Measurements from ENCODE around the gene STXBP6. TPM values are rescaled to one million over a fixed set of nuclear protein-coding genes. Genes with fewer than 3 reads are reported as not detected.

Gene STXBP6
- total and polyA plus RNA-seq, 10 of the 15 experiments (the other 5 are each of a cell fraction or from before 2014, with no cell fraction given) = 1.2 to 47.3 (median 1.9) TPM

DNA sequence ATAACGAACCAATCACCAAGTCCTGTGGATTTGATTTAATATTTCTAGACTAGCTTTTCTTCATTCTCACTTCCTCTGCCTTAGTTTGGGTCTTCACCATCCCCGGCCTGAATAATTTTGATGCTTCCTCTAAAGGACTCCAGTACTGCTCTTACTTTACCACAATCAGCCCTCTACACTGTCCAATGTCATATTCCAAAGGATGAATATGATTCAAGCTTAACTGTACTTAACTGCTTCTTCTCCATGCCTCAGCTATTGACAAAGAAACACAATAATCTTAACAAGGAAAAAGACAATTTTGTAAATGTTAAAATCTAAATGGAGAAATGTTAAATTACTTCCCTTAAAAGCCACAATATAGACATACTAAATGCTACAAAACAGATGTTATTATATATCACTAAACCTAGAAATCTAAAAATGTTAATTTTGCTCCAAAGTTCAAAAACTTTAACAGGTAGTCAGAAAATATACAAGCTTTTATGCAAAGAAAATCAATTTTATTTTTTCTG is 70.2 kb downstream of the STXBP6 start (continued):
- no peak for TF ChIP-seq ETV6 (conservative IDR thresholded peaks at IDR 0.05 in 1 of 2, IDR thresholded peaks at IDR 0.05 in 1 of 2; ENCODE audit: borderline replicate concordance in 1 of 2, low read depth in 1 of 2)
- TF ChIP-seq MYB (IDR thresholded peaks at IDR 0.05; ENCODE audit: borderline replicate concordance, low read depth, low read length) = no peak
- TF ChIP-seq POLR2AphosphoS5 (IDR thresholded peaks at IDR 0.05; ENCODE audit: low read length) = no peak
- peak; percentile 79 for TF ChIP-seq SPI1 (IDR thresholded peaks at IDR 0.05; ENCODE audit: borderline replicate concordance, insufficient read depth, low read depth, low read length)
- 0 out of 2 replicates have a peak, but pooled peaks have one; percentile 31 for TF ChIP-seq GATAD2B (conservative IDR thresholded peaks at IDR 0.05; ENCODE audit: low read depth)
- TF ChIP-seq, protein P1, sequence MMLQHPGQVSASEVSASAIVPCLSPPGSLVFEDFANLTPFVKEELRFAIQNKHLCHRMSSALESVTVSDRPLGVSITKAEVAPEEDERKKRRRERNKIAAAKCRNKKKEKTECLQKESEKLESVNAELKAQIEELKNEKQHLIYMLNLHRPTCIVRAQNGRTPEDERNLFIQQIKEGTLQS (IDR thresholded peaks at IDR 0.05; ENCODE audit: borderline replicate concordance, extremely low read depth, low read depth, low read length) = no peak
- no peak for TF ChIP-seq MEF2A (IDR thresholded peaks at IDR 0.05; ENCODE audit: insufficient read depth, low read depth, low read length)
- TF ChIP-seq NFIC (IDR thresholded peaks at IDR 0.05; ENCODE audit: low read depth, low read length) = no peak
- no peak for TF ChIP-seq RUNX3 (IDR thresholded peaks at IDR 0.05; ENCODE audit: low read length)
- TF ChIP-seq, protein P2, sequence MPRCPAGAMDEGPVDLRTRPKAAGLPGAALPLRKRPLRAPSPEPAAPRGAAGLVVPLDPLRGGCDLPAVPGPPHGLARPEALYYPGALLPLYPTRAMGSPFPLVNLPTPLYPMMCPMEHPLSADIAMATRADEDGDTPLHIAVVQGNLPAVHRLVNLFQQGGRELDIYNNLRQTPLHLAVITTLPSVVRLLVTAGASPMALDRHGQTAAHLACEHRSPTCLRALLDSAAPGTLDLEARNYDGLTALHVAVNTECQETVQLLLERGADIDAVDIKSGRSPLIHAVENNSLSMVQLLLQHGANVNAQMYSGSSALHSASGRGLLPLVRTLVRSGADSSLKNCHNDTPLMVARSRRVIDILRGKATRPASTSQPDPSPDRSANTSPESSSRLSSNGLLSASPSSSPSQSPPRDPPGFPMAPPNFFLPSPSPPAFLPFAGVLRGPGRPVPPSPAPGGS (IDR thresholded peaks at IDR 0.05; ENCODE audit: borderline replicate concordance, insufficient read depth, low read depth, low read length, poor library complexity, severe bottlenecking) = no peak
- no peak for TF ChIP-seq ZNF207 (IDR thresholded peaks at IDR 0.05; ENCODE audit: borderline replicate concordance)
- TF ChIP-seq CBX3 (IDR thresholded peaks at IDR 0.05; ENCODE audit: borderline replicate concordance, low read depth) = no peak
- no peak for TF ChIP-seq SIN3A (IDR thresholded peaks at IDR 0.05; ENCODE audit: low read depth, low read length)
- no peak for TF ChIP-seq HDAC2 (IDR thresholded peaks at IDR 0.05)
- TF ChIP-seq ATF7 (IDR thresholded peaks at IDR 0.05; ENCODE audit: low read depth) = no peak
- no peak for TF ChIP-seq NRF1 (conservative IDR thresholded peaks at IDR 0.05; ENCODE audit: low read depth, low read length)
